G401.6 (cell line): ENCODE data around the gene LRRC45.

Experiments used
- FAIRE-seq: peaks from 2 replicates; lab custom pipeline; 2012; peaks lifted over from hg19 to GRCh38; lab: Jason Lieb, UNC

Gene LRRC45

DNA sequence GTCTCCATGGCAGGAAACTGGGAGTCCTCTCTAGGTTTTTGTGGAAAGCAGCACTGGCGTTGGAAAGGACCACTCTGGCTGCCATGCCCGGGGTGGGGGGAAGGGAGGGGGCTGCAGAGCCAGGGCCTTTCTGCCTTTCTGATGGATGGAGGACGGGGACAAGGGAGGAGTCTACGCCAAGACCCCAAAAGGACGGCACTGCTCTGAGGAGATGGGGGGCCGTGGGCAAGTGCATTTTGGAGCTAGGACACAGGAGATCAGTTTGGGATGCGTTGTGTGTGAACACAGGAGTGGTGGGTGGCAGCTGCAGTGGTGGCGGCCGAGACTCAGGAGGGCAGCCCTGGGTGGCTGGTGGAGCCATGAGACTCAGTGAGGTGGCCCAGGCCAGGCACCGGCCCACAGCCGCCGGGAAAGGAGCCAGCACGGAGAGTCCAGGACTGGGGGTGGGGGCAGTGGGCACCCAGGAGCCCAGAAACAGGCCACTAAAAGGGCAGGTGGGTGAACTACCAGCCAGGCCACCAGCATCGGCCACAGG is 2.5 kb upstream of the LRRC45 start:
- FAIRE-seq: no peak

DNA sequence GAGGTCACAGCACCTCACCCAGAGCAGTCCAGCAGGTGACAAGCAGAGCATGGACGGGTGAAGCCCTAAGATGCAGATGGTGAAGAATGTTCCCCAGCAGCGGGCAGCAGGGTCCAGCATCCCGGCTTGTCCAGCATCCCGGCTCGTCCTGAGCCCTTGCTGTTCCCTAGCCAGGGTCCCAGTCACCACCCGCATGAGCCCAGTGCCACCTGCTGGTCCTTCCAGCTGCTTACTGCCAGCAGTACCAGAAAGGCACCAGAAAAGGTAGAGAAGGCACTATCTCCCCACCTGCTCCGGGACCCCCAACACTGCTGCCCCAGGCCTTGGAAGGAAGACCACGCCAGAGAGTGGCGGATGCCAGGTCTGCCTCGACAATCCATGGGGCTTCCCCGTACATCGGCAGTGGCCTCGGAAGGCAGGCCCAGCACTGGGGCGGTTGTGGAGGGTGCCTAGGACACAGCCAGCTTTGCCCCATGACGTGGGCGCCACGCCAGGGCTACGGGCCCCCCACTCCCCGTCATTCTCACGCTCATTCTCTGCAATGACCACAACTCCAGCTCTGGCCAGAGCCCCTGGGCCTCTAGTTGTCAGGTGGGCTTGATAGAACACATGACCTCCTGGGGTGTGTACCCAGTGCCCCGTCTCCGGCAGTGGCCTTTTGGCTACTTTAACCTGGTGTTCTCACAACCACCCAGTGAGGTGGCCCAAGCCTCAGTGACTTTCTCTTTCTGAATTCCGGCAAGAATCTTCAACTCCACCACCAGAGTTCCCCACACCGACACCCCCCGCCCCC is 1.8 kb upstream of the LRRC45 start:
- FAIRE-seq: no peak

DNA sequence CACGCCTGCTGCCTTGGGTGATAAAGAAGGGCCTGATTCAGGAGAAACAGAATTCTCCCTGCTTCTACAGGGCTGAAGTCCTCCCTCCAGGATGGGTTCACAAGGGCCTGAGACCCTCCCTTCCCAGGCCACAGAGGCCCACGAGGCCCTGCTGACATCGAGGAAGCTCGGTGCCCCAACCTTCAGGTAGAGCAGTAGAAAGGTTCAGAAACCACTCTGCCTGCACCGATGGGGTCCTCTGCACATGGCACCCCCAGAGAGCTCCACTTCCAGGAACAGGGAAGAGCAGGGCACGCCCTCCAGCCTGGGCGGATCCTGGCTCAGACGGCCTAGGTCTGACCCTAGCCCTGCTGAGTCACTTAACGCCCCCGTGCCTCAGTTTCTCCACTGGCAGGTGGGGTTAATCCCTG is 1.2 kb upstream of the LRRC45 start:
- FAIRE-seq: no peak

DNA sequence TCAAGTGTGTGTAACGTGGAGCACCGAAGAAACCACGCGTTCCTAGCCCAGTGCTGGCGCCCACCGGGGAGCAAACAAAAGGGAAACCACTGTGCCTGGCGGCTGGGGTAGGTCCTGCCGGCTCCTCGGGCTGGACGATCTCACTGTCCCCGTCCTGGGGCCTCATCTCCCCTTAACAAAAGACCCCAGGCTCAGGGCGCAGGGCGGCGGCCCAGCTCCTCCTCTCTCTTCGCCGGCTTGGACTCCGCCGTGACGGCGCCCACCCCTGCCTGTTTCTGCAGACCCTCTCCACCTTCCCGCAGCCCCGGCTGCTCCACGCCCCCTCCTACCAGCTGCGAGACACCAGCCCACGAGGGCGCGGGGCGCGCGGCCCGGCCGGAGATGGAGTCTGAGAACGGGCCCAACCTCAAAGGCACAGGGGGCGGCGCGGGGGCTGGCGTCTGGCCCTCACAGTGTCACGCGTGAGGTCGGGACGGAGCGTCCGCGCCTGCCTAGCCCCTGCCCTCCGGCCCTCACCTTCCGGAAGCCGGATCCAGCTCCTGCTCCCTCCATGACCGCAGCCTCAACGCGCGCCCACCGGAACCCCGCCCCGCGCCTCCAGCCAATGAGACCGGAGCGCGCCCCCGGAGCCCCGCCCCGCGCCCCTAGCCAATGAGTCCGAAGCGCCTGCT is 660 bp upstream of the LRRC45 start, which contains the start of gene CENPX:
TSS of gene CENPX (minus strand) at position 569 of the 671 bp plus-strand sequence. CDS start at position 552, 17 bp downstream.
- FAIRE-seq: no peak

DNA sequence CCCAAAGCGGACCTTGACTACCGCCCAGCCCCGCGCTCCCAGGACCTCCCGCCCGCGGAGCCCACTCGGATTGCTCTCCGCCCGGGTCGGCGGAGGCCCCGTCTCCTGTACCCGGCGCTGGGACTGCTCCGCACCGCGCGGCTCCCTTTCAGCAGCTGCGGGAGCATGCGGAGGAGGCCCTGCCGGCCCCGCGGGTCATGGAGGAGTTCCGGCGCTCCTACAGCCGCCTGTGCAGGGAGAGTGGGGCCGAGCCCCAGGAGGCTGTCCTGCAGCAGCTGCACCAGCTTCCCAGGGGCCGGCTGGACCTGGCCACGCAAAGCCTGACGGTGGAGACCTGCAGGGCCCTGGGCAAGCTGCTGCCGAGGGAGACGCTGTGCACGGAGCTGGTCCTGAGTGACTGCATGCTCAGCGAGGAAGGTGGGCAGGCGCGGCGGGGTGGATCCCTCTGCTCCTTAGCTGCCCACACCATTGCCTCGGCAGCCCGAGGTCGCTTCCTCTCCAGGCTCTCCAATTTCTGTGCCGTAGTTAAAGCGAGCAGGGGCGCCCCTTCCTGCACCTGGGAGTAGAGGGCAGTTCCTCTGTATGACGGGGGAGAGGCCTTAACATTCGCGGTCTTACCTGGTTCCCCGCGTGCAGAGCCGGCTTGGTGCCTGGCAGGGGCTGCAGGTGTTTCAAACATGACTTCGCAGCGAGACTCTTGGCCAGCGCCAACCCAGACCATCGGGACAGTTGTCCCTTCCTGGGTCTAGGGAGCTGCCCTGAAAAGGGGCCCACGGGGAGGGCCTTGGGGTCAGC is 539 bp downstream of the LRRC45 start:
- no peak for FAIRE-seq

DNA sequence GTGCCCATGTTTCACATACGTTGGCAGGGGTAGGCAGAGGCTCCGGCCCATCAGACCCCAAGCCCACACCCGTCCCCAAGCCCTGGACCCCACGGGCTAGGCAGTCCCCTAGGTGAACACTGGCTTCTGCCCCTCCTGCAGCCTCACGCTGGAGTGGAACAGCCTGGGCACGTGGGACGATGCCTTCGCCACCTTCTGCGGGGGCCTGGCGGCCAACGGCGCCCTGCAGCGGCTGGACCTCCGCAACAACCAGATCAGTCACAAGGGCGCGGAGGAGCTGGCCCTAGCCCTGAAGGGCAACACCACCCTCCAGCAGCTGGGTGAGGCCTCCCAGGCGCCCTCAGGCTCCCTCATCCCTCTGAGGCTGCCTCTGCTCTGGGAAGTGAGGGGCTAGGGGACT is 1.8 kb downstream of the LRRC45 start:
- FAIRE-seq: no peak

DNA sequence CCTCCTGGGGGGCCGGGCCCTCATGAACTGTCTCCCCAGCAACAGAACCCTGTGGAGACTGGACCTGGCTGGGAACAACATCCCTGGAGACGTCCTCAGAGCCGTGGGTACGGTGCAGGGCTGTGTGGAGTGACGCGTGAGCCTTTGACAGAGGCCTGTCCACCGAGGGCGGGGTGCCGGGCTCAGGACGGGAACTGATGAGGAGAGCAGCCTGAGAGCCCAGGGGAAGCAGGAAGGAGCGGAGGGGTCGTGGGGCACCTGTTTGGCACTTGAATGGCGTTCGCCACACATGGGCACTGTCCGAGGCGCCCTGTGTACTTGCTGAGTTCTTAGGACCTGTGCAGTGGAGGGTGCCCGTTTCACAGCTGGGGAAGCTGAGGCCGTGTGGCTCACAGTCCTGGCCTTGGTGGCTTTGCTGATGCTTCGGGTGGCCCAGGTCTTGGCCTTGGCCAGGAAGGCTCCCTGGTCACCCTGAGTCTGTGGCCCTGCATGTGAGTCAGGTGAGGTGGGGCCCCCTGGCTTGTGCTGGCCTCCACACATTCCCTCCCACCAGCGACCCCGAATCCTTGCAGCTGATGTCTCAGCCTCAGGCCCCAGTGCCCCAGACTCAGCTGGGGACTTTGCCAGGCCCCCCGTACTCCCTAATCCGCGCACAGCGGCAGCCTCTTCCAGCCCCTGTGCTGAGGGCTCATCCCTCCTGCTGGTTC is 2.4 kb downstream of the LRRC45 start:
- no peak for FAIRE-seq

DNA sequence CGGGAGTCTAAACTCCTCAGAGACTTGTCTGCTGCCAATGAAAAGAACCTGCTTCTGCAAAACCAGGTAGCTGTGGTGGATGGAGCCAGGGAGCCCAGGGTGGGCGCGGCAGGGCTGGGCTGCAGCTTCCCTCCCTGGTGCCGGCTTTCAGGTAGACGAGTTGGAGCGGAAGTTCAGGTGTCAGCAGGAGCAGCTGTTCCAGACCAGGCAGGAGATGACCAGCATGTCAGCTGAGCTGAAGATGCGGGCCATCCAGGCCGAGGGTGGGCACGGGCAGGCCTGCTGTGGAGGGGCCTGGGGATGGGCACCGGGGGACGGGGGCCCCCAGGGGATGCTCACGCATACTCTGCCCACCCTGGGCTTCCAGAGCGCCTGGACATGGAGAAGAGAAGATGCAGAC is 5.1 kb downstream of the LRRC45 start:
- FAIRE-seq: no peak

DNA sequence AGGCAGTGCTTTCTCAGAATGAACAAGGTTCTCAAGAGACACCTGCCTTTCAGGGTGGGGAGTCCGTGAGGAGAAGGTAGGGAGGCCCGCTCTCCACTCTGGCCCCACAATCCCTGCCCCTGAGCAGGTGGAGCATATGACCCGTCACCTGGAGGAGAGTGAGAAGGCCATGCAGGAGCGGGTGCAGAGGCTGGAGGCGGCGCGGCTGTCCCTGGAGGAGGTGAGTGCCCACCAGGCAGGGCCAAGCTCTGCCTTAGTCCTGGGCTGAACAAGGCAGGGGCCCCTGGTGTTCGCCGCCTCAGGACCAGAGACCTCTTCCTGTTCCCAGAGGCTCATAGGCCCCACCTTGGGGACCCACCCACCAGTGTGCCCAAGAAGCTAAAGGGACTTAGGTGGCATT is 5.9 kb downstream of the LRRC45 start:
- FAIRE-seq: no peak

DNA sequence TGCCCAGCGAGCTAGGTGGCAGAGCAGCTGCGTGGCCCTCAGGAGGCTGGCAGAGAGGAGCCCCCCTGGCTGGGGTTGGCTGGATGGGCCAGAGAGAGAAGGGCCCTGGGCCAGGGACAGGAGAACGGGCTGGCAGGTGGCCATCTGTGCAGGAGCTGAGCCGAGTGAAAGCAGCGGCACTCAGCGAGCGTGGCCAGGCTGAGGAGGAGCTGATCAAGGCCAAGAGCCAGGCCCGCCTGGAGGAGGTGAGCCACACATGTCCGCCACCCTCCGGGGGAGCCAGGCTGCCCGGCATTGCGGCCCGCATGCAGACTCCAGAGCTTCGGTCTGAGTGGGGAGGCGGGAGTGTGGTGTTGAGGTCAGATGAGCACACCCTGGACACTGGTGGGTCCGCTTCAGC is 6.3 kb downstream of the LRRC45 start:
- no peak for FAIRE-seq

DNA sequence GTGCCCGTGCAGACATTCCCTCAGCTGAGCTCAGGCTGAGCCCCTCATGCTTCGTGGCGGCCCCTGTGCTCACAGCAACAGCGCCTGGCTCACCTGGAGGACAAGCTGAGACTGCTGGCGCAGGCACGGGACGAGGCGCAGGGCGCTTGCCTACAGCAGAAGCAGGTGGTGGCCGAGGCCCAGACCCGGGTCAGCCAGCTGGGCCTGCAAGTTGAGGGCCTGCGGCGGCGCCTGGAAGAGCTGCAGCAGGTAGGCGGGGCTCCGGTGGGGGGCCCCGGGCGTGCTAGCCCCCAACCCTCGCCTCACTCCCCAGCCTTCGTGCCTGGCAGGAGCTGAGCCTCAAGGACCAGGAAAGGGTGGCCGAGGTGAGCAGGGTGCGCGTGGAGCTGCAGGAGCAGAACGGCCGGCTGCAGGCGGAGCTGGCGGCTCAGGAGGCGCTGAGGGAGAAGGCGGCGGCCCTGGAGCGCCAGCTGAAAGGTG is 6.9 kb downstream of the LRRC45 start:
- FAIRE-seq: no peak

DNA sequence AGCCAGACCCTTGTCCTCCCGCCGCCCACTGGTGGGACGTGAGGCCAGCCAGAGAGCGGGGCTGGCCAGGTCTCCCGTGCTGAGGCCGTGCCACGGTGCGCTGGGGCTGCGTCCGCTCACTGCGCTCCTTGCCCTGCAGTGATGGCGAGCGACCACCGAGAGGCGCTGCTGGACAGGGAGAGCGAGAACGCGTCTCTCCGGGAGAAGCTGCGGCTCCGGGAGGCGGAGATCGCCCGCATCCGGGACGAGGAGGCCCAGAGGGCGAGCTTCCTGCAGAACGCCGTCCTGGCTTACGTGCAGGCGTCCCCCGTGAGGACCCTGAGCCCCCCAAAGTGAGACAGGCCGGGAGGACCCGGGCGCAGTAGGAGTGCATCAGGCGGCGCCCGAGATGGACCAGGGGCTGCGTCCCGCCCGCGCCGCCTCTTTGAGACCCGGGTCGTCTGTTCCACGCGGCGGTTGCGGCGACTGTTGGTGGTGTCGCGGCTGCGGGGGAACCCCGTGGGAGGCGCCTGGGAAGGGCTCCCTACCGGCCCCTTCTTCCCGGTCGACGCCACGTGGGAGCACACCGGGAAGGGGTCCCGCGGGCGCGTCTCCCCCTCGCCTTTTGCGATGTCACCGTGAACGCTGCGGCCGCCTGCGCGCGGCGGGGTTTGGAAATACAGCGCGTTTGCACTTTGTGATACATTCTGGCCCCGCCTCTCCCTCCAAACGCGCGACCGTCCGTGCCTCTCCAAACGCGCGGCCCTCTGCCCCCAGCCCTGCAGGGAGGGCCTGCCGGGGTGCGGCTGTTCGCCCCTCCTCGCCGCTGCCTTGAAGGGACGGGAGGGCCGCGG is 7.6 kb downstream of the LRRC45 start:
- no peak for FAIRE-seq

DNA sequence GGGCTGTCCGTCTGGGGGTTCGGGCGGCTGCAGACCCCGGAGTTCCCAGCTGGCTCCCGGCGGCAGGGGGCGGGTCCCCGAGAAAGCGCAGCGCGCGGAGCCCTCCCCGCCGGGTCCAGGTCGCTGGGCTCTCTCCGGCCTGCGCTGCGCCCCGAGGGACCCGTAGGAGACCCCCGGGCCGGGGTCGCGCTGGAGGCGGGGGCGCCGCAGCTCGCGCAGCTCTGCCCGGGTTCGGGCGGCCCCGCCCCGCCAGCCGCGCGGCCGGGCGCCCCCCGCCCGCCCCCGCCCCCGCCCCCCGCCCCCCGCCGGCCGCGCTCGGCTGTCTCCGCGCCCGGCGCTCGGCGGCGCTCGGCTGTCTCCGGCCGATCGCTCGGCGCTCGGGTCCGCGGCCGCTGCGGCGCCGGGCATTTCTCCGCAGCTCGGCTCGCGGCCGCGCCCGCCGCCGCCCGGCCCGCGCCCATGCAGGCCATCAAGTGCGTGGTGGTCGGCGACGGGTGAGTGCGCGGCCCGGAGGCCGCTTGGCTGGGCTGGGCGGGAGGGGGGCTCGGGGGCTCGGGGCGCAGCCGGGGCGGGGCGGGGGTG is 8.3 kb downstream of the LRRC45 start, which contains the start of gene RAC3:
TSS of gene RAC3 (plus strand) at position 376 of the 582 bp plus-strand sequence. CDS start at position 460, 84 bp downstream.
- FAIRE-seq: no peak

DNA sequence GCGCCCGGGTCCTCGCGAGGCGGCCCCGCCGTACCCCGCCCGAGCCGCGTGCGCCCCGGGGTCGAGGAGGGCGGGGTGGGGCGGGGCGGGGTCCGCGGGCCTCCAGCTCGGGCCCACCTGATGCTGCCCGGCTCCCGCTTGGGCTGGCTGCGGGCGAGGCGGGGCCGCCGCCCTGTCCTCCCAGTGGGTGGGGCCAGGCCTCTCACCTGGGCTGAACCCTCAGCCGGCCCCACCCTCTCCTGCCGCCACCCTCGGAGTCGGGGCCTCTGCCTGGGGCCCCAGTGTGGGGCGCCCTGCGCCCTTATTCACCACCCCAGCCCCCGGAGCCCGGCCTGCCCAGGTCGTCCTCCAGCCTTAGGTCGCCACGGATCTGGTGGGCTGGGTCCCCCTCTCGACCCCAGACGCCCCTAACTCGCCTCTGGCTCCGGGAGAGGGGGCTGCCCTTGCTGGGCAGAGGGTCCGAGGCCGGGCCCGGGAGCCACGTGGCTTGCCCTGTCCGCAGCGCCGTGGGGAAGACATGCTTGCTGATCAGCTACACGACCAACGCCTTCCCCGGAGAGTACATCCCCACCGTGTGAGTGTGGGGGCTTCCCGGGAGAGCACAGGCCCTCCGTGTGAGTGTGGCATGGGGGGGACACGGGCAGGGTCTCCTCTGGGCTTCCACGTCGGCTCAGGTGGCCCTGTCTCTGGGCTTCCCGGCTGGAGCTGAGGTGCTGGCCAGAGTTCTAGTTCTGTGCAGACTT is 9.0 kb downstream of the LRRC45 start:
- FAIRE-seq: no peak

DNA sequence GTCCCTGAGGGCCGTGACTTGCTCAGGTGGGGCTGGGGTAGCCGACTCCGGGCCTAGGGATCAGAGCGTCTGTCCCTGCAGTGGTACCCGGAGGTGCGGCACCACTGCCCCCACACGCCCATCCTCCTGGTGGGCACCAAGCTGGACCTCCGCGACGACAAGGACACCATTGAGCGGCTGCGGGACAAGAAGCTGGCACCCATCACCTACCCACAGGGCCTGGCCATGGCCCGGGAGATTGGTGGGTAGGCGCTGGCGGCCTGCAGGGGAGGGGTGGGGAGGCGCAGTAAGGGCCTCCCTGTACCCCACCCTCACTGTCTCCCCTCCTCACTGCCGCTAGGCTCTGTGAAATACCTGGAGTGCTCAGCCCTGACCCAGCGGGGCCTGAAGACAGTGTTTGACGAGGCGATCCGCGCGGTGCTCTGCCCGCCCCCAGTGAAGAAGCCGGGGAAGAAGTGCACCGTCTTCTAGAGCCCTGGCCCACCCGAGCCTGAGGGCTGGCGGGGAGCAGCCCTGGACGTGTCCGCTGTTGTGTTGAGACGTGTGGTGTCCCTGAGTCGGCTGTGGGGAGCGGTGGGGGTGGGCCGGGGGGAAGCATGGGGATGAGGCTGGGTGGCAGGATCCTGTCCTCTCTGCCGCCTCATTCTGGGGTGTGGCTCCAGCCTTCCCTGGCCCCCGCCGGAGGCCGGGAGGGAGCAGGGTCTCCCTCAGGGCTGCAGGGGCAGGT is 10.4 kb downstream of the LRRC45 start:
- FAIRE-seq: no peak

DNA sequence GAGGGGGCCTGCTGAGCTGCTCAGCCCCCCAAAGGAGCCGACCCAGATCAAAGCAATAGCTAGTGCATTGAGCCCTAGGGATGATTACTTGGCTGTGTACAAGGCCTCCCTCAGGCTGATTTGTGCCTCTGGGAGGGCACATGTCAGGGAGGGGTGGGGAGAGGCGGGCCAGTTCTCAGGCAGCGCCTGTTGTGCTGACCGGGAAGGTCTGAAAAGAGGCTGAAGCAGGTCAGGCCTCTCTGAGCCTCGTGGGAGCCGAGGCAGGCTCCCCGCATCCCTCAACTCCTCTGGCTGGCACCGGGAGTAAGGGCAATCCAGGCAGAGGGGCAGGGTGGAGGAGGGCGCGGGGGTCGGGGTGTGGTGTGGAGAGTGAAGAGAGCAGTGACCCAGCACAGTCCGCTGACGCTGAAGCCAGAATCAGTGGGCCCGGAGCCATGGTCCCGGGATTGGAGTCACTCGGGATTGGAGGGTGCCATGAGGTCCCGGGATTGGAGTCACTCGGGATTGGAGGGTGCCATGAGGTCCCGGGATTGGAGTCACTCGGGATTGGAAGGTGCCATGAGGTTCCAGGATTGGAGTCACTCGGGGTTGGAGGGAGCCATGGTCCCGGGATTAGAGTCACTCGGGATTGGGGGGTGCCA is 11.4 kb downstream of the LRRC45 start:
- no peak for FAIRE-seq

DNA sequence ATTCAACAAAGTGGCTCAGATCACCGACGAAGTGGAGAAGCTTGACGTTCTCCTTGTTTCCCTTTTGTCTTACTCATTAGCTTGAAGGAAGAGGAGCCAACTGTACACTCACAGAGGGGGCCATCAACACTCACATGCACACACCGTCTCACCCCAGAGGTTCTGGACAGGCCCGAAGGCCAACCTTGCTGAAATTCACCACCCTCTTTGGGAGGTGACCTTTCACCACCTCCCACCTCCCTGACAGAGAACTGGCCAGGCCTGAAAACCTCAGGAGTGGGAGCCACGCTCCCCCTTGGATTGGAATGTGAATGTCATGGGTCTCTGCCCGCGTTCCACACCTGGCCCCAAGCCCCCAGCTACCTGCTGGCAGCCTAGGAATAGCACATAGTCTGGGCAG is 12.4 kb downstream of the LRRC45 start:
- no peak for FAIRE-seq

DNA sequence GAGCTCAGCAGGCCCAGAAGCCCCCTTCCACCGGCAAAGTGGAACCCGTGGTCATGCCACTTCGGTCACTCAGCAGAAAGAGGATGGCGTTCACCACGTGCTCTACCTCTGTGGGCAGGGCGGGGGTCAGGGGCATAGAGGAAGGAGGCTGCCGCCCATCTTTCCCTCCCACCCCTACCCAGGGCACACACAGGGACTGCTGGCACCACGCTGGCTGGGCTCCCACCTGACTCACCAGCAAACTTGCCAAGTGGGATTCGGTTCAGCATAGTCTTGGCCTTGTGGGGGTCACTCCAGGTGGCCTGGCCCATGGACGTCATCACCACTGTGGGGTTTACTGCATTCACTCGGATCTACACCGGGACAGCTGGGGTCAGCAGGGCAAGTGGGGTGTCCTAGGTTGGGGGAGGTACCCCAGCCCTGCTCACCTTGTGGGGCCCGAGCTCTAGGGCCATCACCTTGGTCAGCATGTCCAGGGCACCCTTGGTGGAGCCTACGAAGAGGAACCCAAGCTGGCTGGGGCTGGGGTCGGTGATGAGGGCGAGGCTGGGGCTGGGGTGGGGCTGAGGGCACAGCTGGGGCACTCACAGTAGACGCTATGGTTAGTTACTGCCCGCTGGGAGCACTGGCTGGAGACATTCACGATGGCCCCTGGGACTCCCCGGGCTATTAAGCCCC is 13.0 kb downstream of the LRRC45 start:
- no peak for FAIRE-seq
